Lower leg skin (tissue), 4 donors: ENCODE results near the gene NABP1. TPM values are rescaled to one million over a fixed set of nuclear protein-coding genes. Genes with fewer than 3 reads are reported as not detected.

Experiments
- DNase-seq, 2 donors: peaks; one replicate each; pipeline ENCODE4 v3.0.0-alpha.2; 2019; ENCODE audit warnings: low spot score in 2 of 2
- H3K4me3 ChIP-seq: fragments of 200-600 bp; sonication (generic); 2 replicates; pipeline ENCODE4 v1.5.1; 2017; ENCODE audit warnings: mild to moderate bottlenecking, low read depth; ENCODE audit not compliant: poor library complexity, severe bottlenecking
- CTCF ChIP-seq, 3 donors: fragments of 450-650 bp; IDR thresholded peaks; one replicate each; pipeline ENCODE4 v1.5.1; 2016; ENCODE audit warnings: antibody characterized with exemption in 3 of 3, mild to moderate bottlenecking in 3 of 3, moderate library complexity in 2 of 3
- POLR2A ChIP-seq, 2 donors: fragments of 450-650 bp; IDR thresholded peaks; one replicate each; pipeline ENCODE4 v1.6.1; 2016 to 2017; ENCODE audit warnings: antibody characterized with exemption in 2 of 2, mild to moderate bottlenecking in 1 of 2, moderate library complexity in 1 of 2
- WGBS, 2 donors: methylation state at CpG; one replicate each; pipeline ENCODE4 v1.1.5; 2018; 5-methylcytosine and 5-hydroxymethylcytosine counted together
- intact Hi-C: fragments of 100-400 bp; cut with DNase I; formaldehyde crosslinking; loops from one replicate; pipeline ENCODE4 v1.15.0; 2023; ENCODE audit warnings: low total_unique reads
- total RNA-seq, 4 donors: library from RNA; depleted of rRNA; stranded (reverse); fragments of >200 nt; gene quantifications; one replicate each; pipeline ENCODE4 v1.1.0, GENCODE V29; 2016

Gene NABP1
- total RNA-seq, 4 donors from 2014 or later = 6.2 to 38.0 (median 9.5) TPM

- WGBS, 2 donors = 94 to 100% methylated on average over 1 of the region's 1 CpG
- H3K4me3 ChIP-seq = no peak overlapping the region
- intact Hi-C loops = loop anchor here (5.0 kb wide), 1 partner anchor 126 kb away; no protein-coding TSS in a partner anchor
- TF ChIP-seq CTCF (IDR thresholded peaks at IDR 0.05) (no peak), POLR2A (IDR thresholded peaks at IDR 0.05) (no peak)
- no peak for DNase-seq
Observed at GRCh38 chr2:191693778-191694177, 15.8 kb downstream of the NABP1 start.

- intact Hi-C loops = no loop called here
- TF ChIP-seq CTCF (IDR thresholded peaks at IDR 0.05) (no peak), POLR2A (IDR thresholded peaks at IDR 0.05) (no peak)
- DNase-seq = peak; percentile 85 to 86
- no peak overlapping the region for H3K4me3 ChIP-seq
Observed at GRCh38 chr2:191696001-191696400, 18.1 kb downstream of the NABP1 start.

- TF ChIP-seq CTCF (IDR thresholded peaks at IDR 0.05) (no peak), POLR2A (IDR thresholded peaks at IDR 0.05) (no peak)
- DNase-seq = no peak
- intact Hi-C loops = no loop called here
- no peak overlapping the region for H3K4me3 ChIP-seq
Observed at GRCh38 chr2:191696966-191697365, 19.0 kb downstream of the NABP1 start.

GRCh38 chr2:191697870-191698269 is 19.9 kb downstream of the NABP1 start:
- no peak for DNase-seq
- 96% methylated on average over 3 of the region's 3 CpGs for WGBS, 2 donors
- intact Hi-C loops = no loop called here
- no peak for TF ChIP-seq CTCF (IDR thresholded peaks at IDR 0.05)
- no peak for TF ChIP-seq POLR2A (IDR thresholded peaks at IDR 0.05)
- no peak overlapping the region for H3K4me3 ChIP-seq

GRCh38 chr2:191699341-191699945 is 21.5 kb downstream of the NABP1 start:
- TF ChIP-seq CTCF (IDR thresholded peaks at IDR 0.05) (no peak), POLR2A (IDR thresholded peaks at IDR 0.05) (no peak)
- DNase-seq = no peak
- intact Hi-C loops = no loop called here
- 79 to 82% methylated on average over 10 of the region's 10 CpGs for WGBS, 2 donors
- H3K4me3 ChIP-seq = no peak overlapping the region

GRCh38 chr2:191701029-191701428 is 23.1 kb downstream of the NABP1 start:
- no peak overlapping the region for H3K4me3 ChIP-seq
- 83 to 87% methylated on average over 1 of the region's 1 CpG for WGBS, 2 donors
- no peak for TF ChIP-seq CTCF (IDR thresholded peaks at IDR 0.05)
- no peak for DNase-seq
- intact Hi-C loops = no loop called here
